KMS-11 (cell line): Measurements from ENCODE around the gene PHACTR4.
A peak's percentile ranks its signal among the peaks of the same experiment; 100 is the strongest.

ENCODE experiments used
- H2AFZ ChIP-seq: fragments of 200-600 bp; sonication (generic); 2 replicates; pipeline ENCODE4 v1.6.1; 2016; ENCODE audit warnings: antibody characterized with exemption, mixed run types, low read depth
- H3K27ac ChIP-seq: fragments of 200-600 bp; sonication (generic); 2 replicates; pipeline ENCODE4 v1.6.1; 2016; ENCODE audit warnings: mild to moderate bottlenecking, mixed run types
- H3K27me3 ChIP-seq: fragments of 200-600 bp; sonication (generic); 2 replicates; pipeline ENCODE4 v1.6.1; 2017; ENCODE audit warnings: mild to moderate bottlenecking, low read depth, mixed run types, moderate library complexity; ENCODE audit not compliant: insufficient read depth
- H3K36me3 ChIP-seq: fragments of 200-600 bp; sonication (generic); 2 replicates; pipeline ENCODE4 v1.6.1; 2017; ENCODE audit warnings: mild to moderate bottlenecking, mixed run types; ENCODE audit not compliant: insufficient read depth
- H3K4me1 ChIP-seq: fragments of 200-600 bp; sonication (generic); 2 replicates; pipeline ENCODE4 v1.6.1; 2016; ENCODE audit warnings: mild to moderate bottlenecking, low read depth, mixed run types; ENCODE audit not compliant: poor library complexity, severe bottlenecking
- H3K4me2 ChIP-seq: fragments of 200-600 bp; sonication (generic); 2 replicates; pipeline ENCODE4 v1.7.0; 2016; ENCODE audit warnings: mild to moderate bottlenecking, mixed run types
- H3K4me3 ChIP-seq: fragments of 200-600 bp; sonication (generic); IDR thresholded peaks from 2 replicates; pipeline ENCODE4 v1.6.1; 2017; ENCODE audit warnings: low read depth, low read length, mixed read lengths; ENCODE audit not compliant: insufficient read depth
- H3K79me2 ChIP-seq: fragments of 200-600 bp; sonication (generic); 2 replicates; pipeline ENCODE4 v1.6.1; 2016; ENCODE audit warnings: low read depth, mixed run types; ENCODE audit not compliant: insufficient read depth
- H3K9ac ChIP-seq: fragments of 200-600 bp; sonication (generic); 2 replicates; pipeline ENCODE4 v1.6.1; 2016; ENCODE audit warnings: mild to moderate bottlenecking, mixed run types
- H4K20me1 ChIP-seq: fragments of 200-600 bp; sonication (generic); 2 replicates; pipeline ENCODE4 v1.6.1; 2016; ENCODE audit warnings: mild to moderate bottlenecking, mixed run types; ENCODE audit not compliant: insufficient read depth
- CTCF ChIP-seq: fragments of 200-600 bp; sonication (generic); conservative IDR thresholded peaks from 2 replicates; pipeline ENCODE4 v1.6.1; 2017; ENCODE audit warnings: low read depth, mild to moderate bottlenecking, antibody characterized with exemption, low read length, moderate library complexity, mixed read lengths

The PHACTR4 gene

GRCh38 chr1:28417441-28417922 is 47.9 kb downstream of the PHACTR4 start:
- Histone ChIP-seq H3K9ac (peak overlapping the region; percentile 9; the same call in 1 of the 2 replicates), H3K27me3 (no peaks in the 10 kb centered on the region), H3K4me2 (peak overlapping the region; percentile 94), H4K20me1 (0 out of 2 replicates have a peak, but pooled peaks cover 3% of the 10 kb centered on the region), H3K79me2 (no peaks in the 10 kb centered on the region; the same call in 1 of the 2 replicates), H3K36me3 (no peaks in the 10 kb centered on the region), H3K4me1 (peaks cover 35% of the 10 kb centered on the region), H3K4me3 (no peak overlapping the region), H2AFZ (no peak overlapping the region), H3K27ac (peak overlapping the region; percentile 17; the same call in 1 of the 2 replicates)
- no peak for TF ChIP-seq CTCF

GRCh38 chr1:28417926-28418637 is 48.5 kb downstream of the PHACTR4 start:
- 0 out of 2 replicates have a peak, but pooled peaks cover 3% of the 10 kb centered on the region for H4K20me1 ChIP-seq
- peak overlapping the region; percentile 9; the same call in 1 of the 2 replicates for H3K9ac ChIP-seq
- H3K4me2 ChIP-seq: peak overlapping the region; percentile 94
- no peaks in the 10 kb centered on the region; the same call in 1 of the 2 replicates for H3K79me2 ChIP-seq
- TF ChIP-seq CTCF: no peak
- no peaks in the 10 kb centered on the region for H3K27me3 ChIP-seq
- H3K4me3 ChIP-seq: no peak overlapping the region
- no peak overlapping the region for H2AFZ ChIP-seq
- peak overlapping the region; percentile 17; the same call in 1 of the 2 replicates for H3K27ac ChIP-seq
- no peaks in the 10 kb centered on the region for H3K36me3 ChIP-seq
- H3K4me1 ChIP-seq: peaks cover 30% of the 10 kb centered on the region

- H2AFZ ChIP-seq: no peak overlapping the region
- H3K4me1 ChIP-seq: peaks cover 24% of the 10 kb centered on the region
- H3K36me3 ChIP-seq: no peaks in the 10 kb centered on the region
- no peak overlapping the region for H3K27ac ChIP-seq
- H3K27me3 ChIP-seq: no peaks in the 10 kb centered on the region
- no peak overlapping the region for H3K9ac ChIP-seq
- H3K79me2 ChIP-seq: no peaks in the 10 kb centered on the region; the same call in 1 of the 2 replicates
- no peak overlapping the region for H3K4me2 ChIP-seq
- no peak for TF ChIP-seq CTCF
- H4K20me1 ChIP-seq: 0 out of 2 replicates have a peak, but pooled peaks cover 3% of the 10 kb centered on the region
- no peak overlapping the region for H3K4me3 ChIP-seq
These were observed 52.2 kb downstream of the PHACTR4 start for GRCh38 chr1:28421744-28422143.

- no peak overlapping the region for H2AFZ ChIP-seq
- no peaks in the 10 kb centered on the region for H3K27me3 ChIP-seq
- H3K9ac ChIP-seq: no peak overlapping the region
- H3K4me3 ChIP-seq: no peak overlapping the region
- H4K20me1 ChIP-seq: no peaks in the 10 kb centered on the region
- no peak overlapping the region for H3K4me2 ChIP-seq
- H3K36me3 ChIP-seq: no peaks in the 10 kb centered on the region
- TF ChIP-seq CTCF: no peak
- H3K79me2 ChIP-seq: no peaks in the 10 kb centered on the region
- no peaks in the 10 kb centered on the region for H3K4me1 ChIP-seq
- H3K27ac ChIP-seq: no peak overlapping the region
These were observed 57.3 kb downstream of the PHACTR4 start for GRCh38 chr1:28426831-28427230.
